Measurements from ENCODE around the gene COL26A1.

DNA sequence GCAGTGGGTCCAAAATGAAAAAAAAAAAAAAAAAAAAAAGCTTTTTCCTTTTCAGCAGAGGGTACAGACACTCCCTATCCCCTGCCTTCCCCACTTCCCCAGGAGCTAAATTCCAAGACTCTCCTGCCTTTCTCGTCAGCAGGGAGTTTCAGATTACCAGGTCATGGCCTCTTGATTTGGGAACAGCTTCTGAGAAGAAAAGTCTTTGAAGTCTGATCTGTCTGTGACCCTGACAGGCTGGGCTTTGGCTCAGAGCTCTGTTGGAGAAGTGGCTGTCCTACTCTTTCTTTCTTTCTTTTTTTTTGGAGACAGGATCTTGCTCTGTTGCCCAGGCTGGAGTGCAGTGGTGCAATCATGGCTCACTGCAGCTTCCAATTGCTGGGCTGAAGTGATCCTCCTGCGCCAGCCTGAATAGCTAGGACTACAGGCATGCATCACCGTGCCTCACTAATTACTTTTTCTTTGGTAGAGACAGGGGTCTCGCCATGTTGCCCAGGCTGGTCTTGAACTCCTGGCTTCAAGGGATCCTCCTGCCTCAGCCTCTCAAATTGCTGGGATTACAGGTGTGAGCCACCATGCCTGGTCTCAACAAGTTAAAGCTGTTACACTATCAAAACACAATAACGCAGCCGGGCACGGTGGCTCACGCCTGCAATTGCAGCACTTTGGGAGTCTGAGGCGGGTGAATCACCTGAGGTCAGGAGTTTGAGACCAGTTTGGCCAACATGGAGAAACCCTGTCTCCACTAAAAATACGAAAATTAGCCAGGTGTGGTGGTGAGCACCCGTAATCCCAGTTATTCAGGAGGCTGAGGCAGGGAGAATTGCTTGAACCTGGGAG is 59.9 kb downstream of the COL26A1 start:
- TF ChIP-seq, protein P1, sequence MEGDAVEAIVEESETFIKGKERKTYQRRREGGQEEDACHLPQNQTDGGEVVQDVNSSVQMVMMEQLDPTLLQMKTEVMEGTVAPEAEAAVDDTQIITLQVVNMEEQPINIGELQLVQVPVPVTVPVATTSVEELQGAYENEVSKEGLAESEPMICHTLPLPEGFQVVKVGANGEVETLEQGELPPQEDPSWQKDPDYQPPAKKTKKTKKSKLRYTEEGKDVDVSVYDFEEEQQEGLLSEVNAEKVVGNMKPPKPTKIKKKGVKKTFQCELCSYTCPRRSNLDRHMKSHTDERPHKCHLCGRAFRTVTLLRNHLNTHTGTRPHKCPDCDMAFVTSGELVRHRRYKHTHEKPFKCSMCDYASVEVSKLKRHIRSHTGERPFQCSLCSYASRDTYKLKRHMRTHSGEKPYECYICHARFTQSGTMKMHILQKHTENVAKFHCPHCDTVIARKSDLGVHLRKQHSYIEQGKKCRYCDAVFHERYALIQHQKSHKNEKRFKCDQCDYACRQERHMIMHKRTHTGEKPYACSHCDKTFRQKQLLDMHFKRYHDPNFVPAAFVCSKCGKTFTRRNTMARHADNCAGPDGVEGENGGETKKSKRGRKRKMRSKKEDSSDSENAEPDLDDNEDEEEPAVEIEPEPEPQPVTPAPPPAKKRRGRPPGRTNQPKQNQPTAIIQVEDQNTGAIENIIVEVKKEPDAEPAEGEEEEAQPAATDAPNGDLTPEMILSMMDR (IDR thresholded peaks at IDR 0.05) = no peak
- TF ChIP-seq POLR2A (IDR thresholded peaks at IDR 0.05) (no peak), POLR2AphosphoS5 (IDR thresholded peaks at IDR 0.05) (no peak)
